Hepatocyte (in vitro differentiated cells): ENCODE data around the gene BSDC1. TPM values are rescaled to one million over a fixed set of nuclear protein-coding genes. Genes with fewer than 3 reads are reported as not detected.
"Not testable (repeated sequence)": the region's sequence is repeated elsewhere in the genome, so short reads cannot be mapped to it uniquely, and the experiment has no call there.

Source experiments
- DNase-seq: peaks from one replicate; pipeline ENCODE4 v3.0.0-alpha.2; 2016; ENCODE audit warnings: low spot score
- H2AFZ ChIP-seq: fragments of 200-600 bp; sonication (generic); 2 replicates; pipeline ENCODE4 v1.6.0; 2016; ENCODE audit warnings: antibody characterized with exemption, mild to moderate bottlenecking
- H3K27ac ChIP-seq: fragments of 200-600 bp; sonication (generic); 2 replicates; pipeline ENCODE4 v1.5.1; 2016; ENCODE audit warnings: mild to moderate bottlenecking
- H3K27me3 ChIP-seq: fragments of 200-600 bp; sonication (generic); 2 replicates; pipeline ENCODE4 v1.6.1; 2016
- H3K36me3 ChIP-seq: fragments of 200-600 bp; sonication (generic); replicated peaks from 2 replicates; pipeline ENCODE4 v1.5.1; 2016; ENCODE audit warnings: low read depth; ENCODE audit not compliant: insufficient read depth
- H3K4me1 ChIP-seq: fragments of 200-600 bp; sonication (generic); 2 replicates; pipeline ENCODE4 v1.5.1; 2016; ENCODE audit warnings: mild to moderate bottlenecking, moderate library complexity; ENCODE audit not compliant: insufficient read depth
- H3K4me2 ChIP-seq: fragments of 200-600 bp; sonication (generic); 2 replicates; pipeline ENCODE4 v1.6.0; 2016
- H3K4me3 ChIP-seq: fragments of 200-600 bp; sonication (generic); 2 replicates; pipeline ENCODE4 v1.5.1; 2016; ENCODE audit warnings: mild to moderate bottlenecking
- H3K79me2 ChIP-seq: fragments of 200-600 bp; sonication (generic); 2 replicates; pipeline ENCODE4 v1.6.0; 2017; ENCODE audit warnings: mild to moderate bottlenecking
- H3K9me2 ChIP-seq: fragments of 200-600 bp; sonication (generic); replicated peaks from 2 replicates; pipeline ENCODE4 v1.6.0; 2017; ENCODE audit warnings: mild to moderate bottlenecking; ENCODE audit not compliant: insufficient read depth
- H3K9me3 ChIP-seq: fragments of 200-600 bp; sonication (generic); 2 replicates; pipeline ENCODE4 v1.5.1; 2016; ENCODE audit warnings: low read depth, mild to moderate bottlenecking
- H4K20me1 ChIP-seq: fragments of 200-600 bp; sonication (generic); 2 replicates; pipeline ENCODE4 v1.6.0; 2016; ENCODE audit warnings: mild to moderate bottlenecking; ENCODE audit not compliant: insufficient read depth, poor library complexity, severe bottlenecking
- CTCF ChIP-seq: fragments of 200-600 bp; sonication (generic); IDR thresholded peaks from 2 replicates; pipeline ENCODE4 v1.5.1; 2016; ENCODE audit warnings: antibody characterized with exemption, mild to moderate bottlenecking; ENCODE audit not compliant: poor library complexity
- EZH2 ChIP-seq: fragments of 200-600 bp; sonication (generic); IDR thresholded peaks from 2 replicates; pipeline ENCODE4 v1.6.1; 2016; ENCODE audit warnings: antibody characterized with exemption, mild to moderate bottlenecking, borderline replicate concordance
- EZH2phosphoT487 ChIP-seq: fragments of 200-600 bp; sonication (generic); IDR thresholded peaks from one replicate; pipeline ENCODE4 v1.6.1; 2018; ENCODE audit warnings: antibody characterized with exemption, mild to moderate bottlenecking, low read depth, moderate library complexity; ENCODE audit not compliant: unreplicated experiment, severe bottlenecking
- WGBS: methylation state at CpG from one replicate; pipeline ENCODE4 v1.1.6; 2016; ENCODE audit warnings: low lambda C conversion rate; ENCODE audit errors: missing lambda C conversion rate; 5-methylcytosine and 5-hydroxymethylcytosine counted together
- polyA plus RNA-seq: library from polyadenylated mRNA; unstranded; fragments of >200 nt; fragmentation: Nextera tagmentation; extraction: Ambion mirVana; gene quantifications from 2 replicates; pipeline ENCODE4 v1.2.1, GENCODE V29; 2016
- total RNA-seq: library from RNA; depleted of rRNA; stranded (reverse); fragments of >200 nt; gene quantifications from 2 replicates; pipeline ENCODE4 v1.2.3, GENCODE V29; 2014

The BSDC1 gene
- total and polyA plus RNA-seq, 2 experiments from 2014 or later, result 56.2 to 80.5 TPM

- no peaks in the 10 kb centered on the region for H3K9me2 ChIP-seq
- H3K4me2 ChIP-seq, result peak overlapping the region; percentile 46
- H3K27ac ChIP-seq, result peak overlapping the region; percentile 70
- TF ChIP-seq CTCF (no peak), EZH2 (no peak), EZH2phosphoT487 (no peak)
- H3K27me3 ChIP-seq, result no peaks in the 10 kb centered on the region
- H3K9me3 ChIP-seq, result no peaks in the 10 kb centered on the region
- H3K79me2 ChIP-seq, result no peaks in the 10 kb centered on the region
- H4K20me1 ChIP-seq, result no peaks in the 10 kb centered on the region
- H2AFZ ChIP-seq, result no peak overlapping the region
- H3K4me3 ChIP-seq, result no peak overlapping the region
- peaks cover 18% of the 10 kb centered on the region for H3K4me1 ChIP-seq
- no peaks in the 10 kb centered on the region for H3K36me3 ChIP-seq
- 71% methylated on average over 3 of the region's 3 CpGs for WGBS
- DNase-seq, result no peak
Measured at GRCh38 chr1:32358435-32358834, 35.8 kb downstream of the BSDC1 start.

- no peak overlapping the region for H3K27ac ChIP-seq
- peaks cover 23% of the 10 kb centered on the region for H3K4me1 ChIP-seq
- whole genome bisulfite sequencing, result 81% methylated on average over 6 of the region's 6 CpGs
- no peaks in the 10 kb centered on the region for H3K9me2 ChIP-seq
- H3K27me3 ChIP-seq, result no peaks in the 10 kb centered on the region
- peaks cover 5% of the 10 kb centered on the region for H3K79me2 ChIP-seq
- H3K36me3 ChIP-seq, result no peaks in the 10 kb centered on the region
- no peaks in the 10 kb centered on the region for H4K20me1 ChIP-seq
- no peak overlapping the region for H3K4me2 ChIP-seq
- TF ChIP-seq CTCF (no peak), EZH2 (no peak), EZH2phosphoT487 (no peak)
- H3K9me3 ChIP-seq, result no peaks in the 10 kb centered on the region
- DNase-seq, result no peak
- H2AFZ ChIP-seq, result no peak overlapping the region
- no peak overlapping the region for H3K4me3 ChIP-seq
Measured at GRCh38 chr1:32357614-32358013, 36.6 kb downstream of the BSDC1 start.

- DNase-seq, result no peak
- Histone ChIP-seq H3K4me3 (no peak overlapping the region), H3K36me3 (no peaks in the 10 kb centered on the region), H3K4me1 (peaks cover 26% of the 10 kb centered on the region), H3K79me2 (peaks cover 12% of the 10 kb centered on the region), H3K9me2 (no peaks in the 10 kb centered on the region), H3K9me3 (no peaks in the 10 kb centered on the region), H3K4me2 (no peak overlapping the region), H3K27ac (no peak overlapping the region), H3K27me3 (no peaks in the 10 kb centered on the region), H4K20me1 (no peaks in the 10 kb centered on the region), H2AFZ (no peak overlapping the region)
- no peak for TF ChIP-seq EZH2
- 100% methylated on average over 1 of the region's 1 CpG for WGBS
Measured at GRCh38 chr1:32356478-32356877, 37.8 kb downstream of the BSDC1 start.

- H3K4me2 ChIP-seq, H4K20me1 ChIP-seq, H3K36me3 ChIP-seq, H2AFZ ChIP-seq, H3K4me3 ChIP-seq, H3K27ac ChIP-seq, H3K27me3 ChIP-seq, DNase-seq, H3K9me3 ChIP-seq, H3K9me2 ChIP-seq: not testable (repeated sequence)
- Histone ChIP-seq H3K79me2 (peaks cover 12% of the 10 kb centered on the region), H3K4me1 (peaks cover 26% of the 10 kb centered on the region)
- 97% methylated on average over 6 of the region's 6 CpGs for WGBS
Measured at GRCh38 chr1:32355778-32356177, 38.5 kb downstream of the BSDC1 start.
